Measurements from ENCODE around the gene DAPK2. TPM values are rescaled to one million over a fixed set of nuclear protein-coding genes. Genes with fewer than 3 reads are reported as not detected.

DAPK2 gene
- total and polyA plus RNA-seq, 2 experiments from 2014 or later, result 5.8 to 7.5 TPM

- Histone ChIP-seq H2AFZ (no peak overlapping the region), H3K79me2 (ENCODE audit: insufficient read depth) (no peaks in the 10 kb centered on the region), H3K27ac (no peak overlapping the region), H3K27me3 (replicated peaks; ENCODE audit: insufficient read depth) (no peaks in the 10 kb centered on the region), H3K36me3 (ENCODE audit: low read depth) (no peaks in the 10 kb centered on the region), H3K4me1 (ENCODE audit: insufficient read depth) (peaks cover 27% of the 10 kb centered on the region), H4K20me1 (ENCODE audit: insufficient read depth) (no peaks in the 10 kb centered on the region), H3K4me2 (ENCODE audit: unreplicated experiment) (no peak overlapping the region), H3K9ac (no peak overlapping the region), H3K9me2 (ENCODE audit: insufficient read depth) (no peaks in the 10 kb centered on the region), H3F3A (ENCODE audit: insufficient read depth) (peaks cover 21% of the 10 kb centered on the region), H3K9me3 (ENCODE audit: low read depth) (no peaks in the 10 kb centered on the region), H3K4me3 (no peak overlapping the region)
- TF ChIP-seq EZH2 (IDR thresholded peaks at IDR 0.05; ENCODE audit: insufficient read depth, poor library complexity, severe bottlenecking) (no peak), EZH2phosphoT487 (IDR thresholded peaks at IDR 0.05; ENCODE audit: insufficient read depth, low read depth) (no peak)
- in situ Hi-C loops (cut with MboI), result no loop called here
- WGBS, 2 experiments (ENCODE audit: low coverage in 1 of 2, low lambda C conversion rate in 2 of 2, missing lambda C conversion rate in 2 of 2), result 90 to 97% methylated on average over 2 of the region's 2 CpGs
- no peak for DNase-seq
These were observed 69.2 kb downstream of the DAPK2 start for GRCh38 chr15:63977119-63977518.

DNA sequence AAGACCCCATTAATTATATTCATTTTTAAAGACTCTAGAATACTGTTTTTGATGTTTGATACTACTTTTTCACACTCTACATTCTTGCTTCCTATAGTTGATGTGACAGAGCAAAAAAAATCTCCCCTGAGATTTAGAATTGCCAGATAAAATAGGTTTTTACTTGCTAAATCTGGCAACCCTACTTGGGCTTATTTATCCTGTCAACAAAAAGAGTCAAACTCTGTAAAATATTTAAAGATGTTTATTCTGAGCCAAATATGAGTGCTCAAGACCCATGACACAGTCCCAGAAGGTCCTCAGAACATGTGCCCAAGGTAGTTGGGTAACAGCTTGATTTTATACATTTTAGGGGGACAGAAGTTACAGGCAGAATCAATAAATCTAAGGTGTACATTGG lies 72.3 kb downstream of the DAPK2 start:
- in situ Hi-C loops (cut with MboI), result no loop called here
- Histone ChIP-seq H4K20me1 (ENCODE audit: insufficient read depth) (no peaks in the 10 kb centered on the region), H3K9ac (no peak overlapping the region), H3K79me2 (ENCODE audit: insufficient read depth) (no peaks in the 10 kb centered on the region), H3K4me2 (ENCODE audit: unreplicated experiment) (peak overlapping the region; percentile 4), H3K4me1 (ENCODE audit: insufficient read depth) (peaks cover 27% of the 10 kb centered on the region), H3F3A (ENCODE audit: insufficient read depth) (peaks cover 21% of the 10 kb centered on the region), H3K9me2 (ENCODE audit: insufficient read depth) (no peaks in the 10 kb centered on the region), H3K9me3 (ENCODE audit: low read depth) (no peaks in the 10 kb centered on the region), H3K27ac (peak overlapping the region; percentile 48), H3K27me3 (replicated peaks; ENCODE audit: insufficient read depth) (no peaks in the 10 kb centered on the region), H2AFZ (no peak overlapping the region), H3K4me3 (no peak overlapping the region), H3K36me3 (ENCODE audit: low read depth) (no peaks in the 10 kb centered on the region)
- peak; percentile 18 for DNase-seq
- TF ChIP-seq EZH2 (IDR thresholded peaks at IDR 0.05; ENCODE audit: insufficient read depth, poor library complexity, severe bottlenecking), result no peak
- no peak for TF ChIP-seq EZH2phosphoT487 (IDR thresholded peaks at IDR 0.05; ENCODE audit: insufficient read depth, low read depth)

GRCh38 chr15:63973212-63974009 lies 72.9 kb downstream of the DAPK2 start:
- Histone ChIP-seq H3K4me2 (ENCODE audit: unreplicated experiment) (peak overlapping the region; percentile 20), H3K9ac (no peak overlapping the region), H3K79me2 (ENCODE audit: insufficient read depth) (no peaks in the 10 kb centered on the region), H4K20me1 (ENCODE audit: insufficient read depth) (no peaks in the 10 kb centered on the region), H3K27ac (peak overlapping the region; percentile 48), H3K4me1 (ENCODE audit: insufficient read depth) (peaks cover 27% of the 10 kb centered on the region), H3K27me3 (replicated peaks; ENCODE audit: insufficient read depth) (no peaks in the 10 kb centered on the region), H3K36me3 (ENCODE audit: low read depth) (no peaks in the 10 kb centered on the region), H3K9me3 (ENCODE audit: low read depth) (no peaks in the 10 kb centered on the region), H3K4me3 (no peak overlapping the region), H3K9me2 (ENCODE audit: insufficient read depth) (no peaks in the 10 kb centered on the region), H2AFZ (no peak overlapping the region), H3F3A (ENCODE audit: insufficient read depth) (peaks cover 21% of the 10 kb centered on the region)
- 0 to 11% methylated on average over 2 of the region's 2 CpGs for WGBS, 2 experiments (ENCODE audit: low coverage in 1 of 2, low lambda C conversion rate in 2 of 2, missing lambda C conversion rate in 2 of 2)
- DNase-seq, result peak; percentile 84
- in situ Hi-C loops (cut with MboI), result no loop called here
- TF ChIP-seq EZH2 (IDR thresholded peaks at IDR 0.05; ENCODE audit: insufficient read depth, poor library complexity, severe bottlenecking) (no peak), EZH2phosphoT487 (IDR thresholded peaks at IDR 0.05; ENCODE audit: insufficient read depth, low read depth) (no peak)

DNA sequence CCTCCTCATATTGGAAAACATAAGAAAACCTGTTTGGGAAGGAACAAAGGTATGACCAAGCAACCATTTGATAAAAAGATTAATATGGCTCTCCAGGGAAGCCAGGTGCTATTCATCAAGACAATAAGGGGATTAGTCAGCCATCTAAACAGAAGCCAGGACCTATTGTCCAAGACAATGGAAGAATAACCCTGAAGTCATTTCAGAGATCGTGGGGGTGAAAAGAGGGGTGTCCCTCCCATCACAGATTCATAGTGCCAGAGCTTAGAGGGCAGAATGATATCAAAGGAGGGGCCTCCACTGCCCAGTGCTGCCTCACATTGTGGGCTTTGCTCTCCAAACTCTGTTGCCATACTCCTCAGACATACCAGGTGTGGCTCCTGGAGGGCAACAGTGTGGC lies 73.5 kb downstream of the DAPK2 start:
- H3K4me2 ChIP-seq (ENCODE audit: unreplicated experiment), result peak overlapping the region; percentile 20
- TF ChIP-seq EZH2 (IDR thresholded peaks at IDR 0.05; ENCODE audit: insufficient read depth, poor library complexity, severe bottlenecking) (no peak), EZH2phosphoT487 (IDR thresholded peaks at IDR 0.05; ENCODE audit: insufficient read depth, low read depth) (no peak)
- in situ Hi-C loops (cut with MboI), result no loop called here
- peaks cover 21% of the 10 kb centered on the region for H3F3A ChIP-seq (ENCODE audit: insufficient read depth)
- H3K4me3 ChIP-seq, result no peak overlapping the region
- 26 to 48% methylated on average over 1 of the region's 1 CpG for WGBS, 2 experiments (ENCODE audit: low coverage in 1 of 2, low lambda C conversion rate in 2 of 2, missing lambda C conversion rate in 2 of 2)
- no peaks in the 10 kb centered on the region for H3K79me2 ChIP-seq (ENCODE audit: insufficient read depth)
- no peaks in the 10 kb centered on the region for H3K27me3 ChIP-seq (replicated peaks; ENCODE audit: insufficient read depth)
- peak; percentile 30 for DNase-seq
- no peaks in the 10 kb centered on the region for H3K36me3 ChIP-seq (ENCODE audit: low read depth)
- no peaks in the 10 kb centered on the region for H4K20me1 ChIP-seq (ENCODE audit: insufficient read depth)
- H2AFZ ChIP-seq, result no peak overlapping the region
- no peaks in the 10 kb centered on the region for H3K9me2 ChIP-seq (ENCODE audit: insufficient read depth)
- peak overlapping the region; percentile 48; the same call in 1 of the 2 replicates for H3K27ac ChIP-seq
- H3K9ac ChIP-seq, result no peak overlapping the region
- H3K4me1 ChIP-seq (ENCODE audit: insufficient read depth), result peaks cover 27% of the 10 kb centered on the region
- H3K9me3 ChIP-seq (ENCODE audit: low read depth), result no peaks in the 10 kb centered on the region

Measured in GM23248 (cell line).